Panc1 (cell line): ENCODE data around the gene LMCD1. TPM values are rescaled to one million over a fixed set of nuclear protein-coding genes. Genes with fewer than 3 reads are reported as not detected.
A peak's percentile ranks its signal among the peaks of the same experiment; 100 is the strongest.

Source experiments
- ATAC-seq: fragments of 200-7000 bp; cut with Tn5 transposase; 2 replicates; pipeline ENCODE4 v1.9.1; 2020; ENCODE audit warnings: mild to moderate bottlenecking, moderate library complexity
- BruUV-seq: library from RNA; stranded (reverse); fragments of 400-500 nt; replicated peaks from 2 replicates; lab custom pipeline; 2021; lab: Mats Ljungman, UMichigan
- CTCF ChIA-PET: fragments of 300-600 bp; sonication (Branson Sonifier 250); formaldehyde crosslinking; loops from one replicate; lab custom pipeline; 2022; ENCODE audit warnings: antibody characterized with exemption; lab: Charles Lee
- POLR2A ChIA-PET: fragments of 300-600 bp; sonication (Branson Sonifier 250); formaldehyde crosslinking; loops from one replicate; lab custom pipeline; 2022; ENCODE audit warnings: antibody characterized with exemption; lab: Charles Lee
- DNase-seq: peaks from one replicate; pipeline ENCODE4 v3.0.0-alpha.2; 2010; ENCODE audit warnings: low read depth, low spot score
- H3K27ac ChIP-seq: 2 replicates; pipeline ENCODE4 v1.5.1; 2011; ENCODE audit warnings: mild to moderate bottlenecking, low read length, inconsistent platforms
- H3K27me3 ChIP-seq: fragments of 200-500 bp; sonication (Bioruptor generic); 2 replicates; pipeline ENCODE4 v1.6.0; 2014; ENCODE audit warnings: low read length, inconsistent platforms; ENCODE audit not compliant: control insufficient read depth, insufficient read depth
- H3K36me3 ChIP-seq: fragments of 200-500 bp; sonication (Bioruptor generic); 2 replicates; pipeline ENCODE4 v1.5.1; 2014; ENCODE audit warnings: inconsistent platforms, mild to moderate bottlenecking, low read length, moderate library complexity; ENCODE audit not compliant: control insufficient read depth, insufficient read depth
- H3K4me1 ChIP-seq: 2 replicates; pipeline ENCODE4 v1.5.1; 2011; ENCODE audit warnings: inconsistent platforms, mild to moderate bottlenecking, low read length, moderate library complexity; ENCODE audit not compliant: control insufficient read depth, insufficient read depth
- H3K4me3 ChIP-seq, 2 experiments: 2 replicates each; pipeline ENCODE4 v1.5.1; 2011 to 2012; ENCODE audit warnings: low read depth in 2 of 2, low read length in 2 of 2, mild to moderate bottlenecking in 2 of 2, inconsistent platforms in 1 of 2, moderate library complexity in 1 of 2
- H3K9me3 ChIP-seq: fragments of 200-500 bp; sonication (Bioruptor generic); 2 replicates; pipeline ENCODE4 v1.5.1; 2014; ENCODE audit warnings: low read depth, mild to moderate bottlenecking, inconsistent platforms, low read length, moderate library complexity; ENCODE audit not compliant: control insufficient read depth, insufficient read depth
- CTCF ChIP-seq: fragments of 450-650 bp; IDR thresholded peaks from 2 replicates; pipeline ENCODE4 v1.5.1; 2017; ENCODE audit warnings: mild to moderate bottlenecking
- POLR2AphosphoS5 ChIP-seq: IDR thresholded peaks from 2 replicates; pipeline ENCODE4 v1.6.1; 2012; ENCODE audit warnings: mild to moderate bottlenecking, low read depth, low read length, moderate library complexity
- SIN3A ChIP-seq: IDR thresholded peaks from 2 replicates; pipeline ENCODE4 v1.6.1; 2012; ENCODE audit warnings: low read depth, mild to moderate bottlenecking, low read length, moderate library complexity, borderline replicate concordance; ENCODE audit not compliant: insufficient read depth
- TCF7L2 ChIP-seq: IDR thresholded peaks from 2 replicates; pipeline ENCODE4 v1.6.1; 2011; ENCODE audit warnings: mild to moderate bottlenecking, low read depth, low read length, inconsistent platforms
- in situ Hi-C: cut with HindIII; loops from 2 replicates; pipeline ENCODE4 v1.10.0; 2016; ENCODE audit warnings: low sequenced_read_pairs, low pct_unique_long_range_greater_than_20kb
- intact Hi-C: fragments of 100-400 bp; cut with micrococcal nuclease; formaldehyde crosslinking; loops from one replicate; pipeline ENCODE4 v1.10.0; 2022; ENCODE audit not compliant: unreplicated experiment
- total RNA-seq: library from RNA; stranded (reverse); gene quantifications from one replicate; pipeline ENCODE4 v1.2.1, GENCODE V29; 2021; ENCODE audit not compliant: unreplicated experiment
- TF ChIP-seq, protein P1 (sequence below), 2 experiments: IDR thresholded peaks; 2 replicates each; pipeline ENCODE4 v1.6.1; 2011 to 2012; ENCODE audit warnings: low read depth in 2 of 2, control low read depth in 1 of 2, low read length in 1 of 2, mild to moderate bottlenecking in 1 of 2, moderate library complexity in 1 of 2; ENCODE audit not compliant: insufficient read depth in 1 of 2

LMCD1 gene
- total RNA-seq, 1 experiment from 2014 or later: 24.8 TPM

DNA sequence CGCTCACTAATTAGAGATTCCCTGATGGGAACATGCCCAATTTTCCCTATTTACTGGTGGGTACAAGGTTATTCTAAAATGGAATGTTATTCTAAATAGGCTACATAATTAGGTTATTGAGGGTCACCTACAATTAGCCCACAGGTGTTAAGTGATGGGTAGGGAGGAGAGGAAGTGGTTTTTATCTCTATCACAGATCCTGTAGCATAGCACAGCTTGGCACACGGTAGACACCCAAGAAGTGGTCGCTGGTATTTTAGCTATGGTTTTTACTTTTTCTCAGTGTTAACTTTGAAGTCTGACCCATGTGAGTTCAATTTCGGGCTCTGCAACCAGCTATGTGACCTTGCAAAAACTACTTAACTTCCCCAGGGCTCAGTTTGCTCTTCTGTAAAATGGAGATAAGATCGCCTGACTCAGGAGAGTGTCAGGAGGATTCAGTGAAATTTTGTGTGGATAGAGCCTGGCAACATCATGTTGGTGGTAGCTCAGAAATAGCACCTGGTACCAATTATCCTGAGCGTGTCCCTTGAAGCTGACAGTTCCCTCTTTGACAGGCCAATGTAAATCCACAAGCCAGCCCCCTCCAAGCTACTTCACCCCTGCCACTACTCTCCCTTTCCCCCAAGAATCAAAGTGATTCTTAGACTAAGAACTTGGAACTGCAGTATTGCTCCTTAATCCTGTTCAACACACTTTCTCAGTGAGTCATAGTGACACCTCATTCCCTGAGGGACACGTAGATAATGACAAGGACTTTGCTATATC lies 8.7 kb upstream of the LMCD1 start:
- no TSS peak for BruUV-seq
- no peaks in the 10 kb centered on the region for H3K36me3 ChIP-seq
- ChIA-PET CTCF (no interaction called here), POLR2A (no interaction called here)
- H3K4me1 ChIP-seq: no peaks in the 10 kb centered on the region
- H3K9me3 ChIP-seq: no peaks in the 10 kb centered on the region
- DNase-seq: no peak
- intact Hi-C loops (no loop called here), in situ Hi-C loops (no loop called here)
- ATAC-seq: peak; percentile 58; the same call in 1 of the 2 replicates
- no peak overlapping the region for H3K27ac ChIP-seq
- no peaks in the 10 kb centered on the region for H3K27me3 ChIP-seq
- H3K4me3 ChIP-seq: no peak overlapping the region
- TF ChIP-seq TCF7L2 (no peak), SIN3A (no peak), POLR2AphosphoS5 (no peak), CTCF (no peak)
- TF ChIP-seq, protein P1, sequence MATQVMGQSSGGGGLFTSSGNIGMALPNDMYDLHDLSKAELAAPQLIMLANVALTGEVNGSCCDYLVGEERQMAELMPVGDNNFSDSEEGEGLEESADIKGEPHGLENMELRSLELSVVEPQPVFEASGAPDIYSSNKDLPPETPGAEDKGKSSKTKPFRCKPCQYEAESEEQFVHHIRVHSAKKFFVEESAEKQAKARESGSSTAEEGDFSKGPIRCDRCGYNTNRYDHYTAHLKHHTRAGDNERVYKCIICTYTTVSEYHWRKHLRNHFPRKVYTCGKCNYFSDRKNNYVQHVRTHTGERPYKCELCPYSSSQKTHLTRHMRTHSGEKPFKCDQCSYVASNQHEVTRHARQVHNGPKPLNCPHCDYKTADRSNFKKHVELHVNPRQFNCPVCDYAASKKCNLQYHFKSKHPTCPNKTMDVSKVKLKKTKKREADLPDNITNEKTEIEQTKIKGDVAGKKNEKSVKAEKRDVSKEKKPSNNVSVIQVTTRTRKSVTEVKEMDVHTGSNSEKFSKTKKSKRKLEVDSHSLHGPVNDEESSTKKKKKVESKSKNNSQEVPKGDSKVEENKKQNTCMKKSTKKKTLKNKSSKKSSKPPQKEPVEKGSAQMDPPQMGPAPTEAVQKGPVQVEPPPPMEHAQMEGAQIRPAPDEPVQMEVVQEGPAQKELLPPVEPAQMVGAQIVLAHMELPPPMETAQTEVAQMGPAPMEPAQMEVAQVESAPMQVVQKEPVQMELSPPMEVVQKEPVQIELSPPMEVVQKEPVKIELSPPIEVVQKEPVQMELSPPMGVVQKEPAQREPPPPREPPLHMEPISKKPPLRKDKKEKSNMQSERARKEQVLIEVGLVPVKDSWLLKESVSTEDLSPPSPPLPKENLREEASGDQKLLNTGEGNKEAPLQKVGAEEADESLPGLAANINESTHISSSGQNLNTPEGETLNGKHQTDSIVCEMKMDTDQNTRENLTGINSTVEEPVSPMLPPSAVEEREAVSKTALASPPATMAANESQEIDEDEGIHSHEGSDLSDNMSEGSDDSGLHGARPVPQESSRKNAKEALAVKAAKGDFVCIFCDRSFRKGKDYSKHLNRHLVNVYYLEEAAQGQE (IDR thresholded peaks at IDR 0.05; ENCODE audit: insufficient read depth in 1 of 2, low read depth in 2 of 2, low read length in 1 of 2): no peak

DNA sequence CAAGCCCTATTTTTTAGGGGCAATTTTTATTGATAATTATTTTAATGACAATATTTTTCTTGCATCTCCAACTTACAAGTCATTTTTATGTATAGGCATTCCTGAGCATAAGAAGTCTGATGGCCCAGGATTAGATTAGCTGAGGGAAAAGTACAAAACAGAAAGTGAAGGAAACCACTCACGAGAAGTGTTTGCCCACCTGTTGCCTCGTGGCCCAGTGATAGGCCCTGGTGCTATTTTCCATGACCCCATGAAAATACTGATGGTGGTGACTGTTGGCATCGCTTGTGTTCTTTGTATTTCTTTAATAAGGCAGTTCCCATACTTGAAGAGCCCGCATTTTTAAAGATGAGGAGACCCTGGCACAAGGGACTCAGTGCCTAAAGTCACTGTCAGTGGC lies 7.9 kb upstream of the LMCD1 start:
- BruUV-seq: no TSS peak
- CTCF ChIA-PET: no interaction called here
- no peak overlapping the region for H3K27ac ChIP-seq
- POLR2A ChIA-PET: no interaction called here
- TF ChIP-seq, protein P1 (IDR thresholded peaks at IDR 0.05; ENCODE audit: insufficient read depth in 1 of 2, low read depth in 2 of 2, low read length in 1 of 2): no peak
- TF ChIP-seq SIN3A: no peak
- TF ChIP-seq POLR2AphosphoS5: no peak
- no peak for TF ChIP-seq TCF7L2
- TF ChIP-seq CTCF: no peak
- no peaks in the 10 kb centered on the region for H3K36me3 ChIP-seq
- DNase-seq: no peak
- no peaks in the 10 kb centered on the region for H3K9me3 ChIP-seq
- no peaks in the 10 kb centered on the region for H3K27me3 ChIP-seq
- ATAC-seq: no peak
- intact Hi-C loops: no loop called here
- no peak overlapping the region for H3K4me3 ChIP-seq
- in situ Hi-C loops: no loop called here
- H3K4me1 ChIP-seq: no peaks in the 10 kb centered on the region; the same call in 1 of the 2 replicates
